GM19372 (cell line): ENCODE results near the gene ARID1B.

Experiments
- ATAC-seq: cut with Tn5 transposase; IDR thresholded peaks from one replicate; pipeline ENCODE4 v1.9.1; 2021; ENCODE audit warnings: mild to moderate bottlenecking, low read depth, moderate library complexity; ENCODE audit not compliant: unreplicated experiment

The ARID1B gene

GRCh38 chr6:157086632-157087031, 309.5 kb downstream of the ARID1B start:
- ATAC-seq, result no peak

GRCh38 chr6:157087974-157088373, 310.8 kb downstream of the ARID1B start:
- no peak for ATAC-seq

- ATAC-seq, result no peak
Observed at GRCh38 chr6:157088841-157089240, 311.7 kb downstream of the ARID1B start.

- ATAC-seq, result no peak
Observed at GRCh38 chr6:157089258-157089657, 312.1 kb downstream of the ARID1B start.

- ATAC-seq, result no peak
Observed at GRCh38 chr6:157089851-157090250, 312.7 kb downstream of the ARID1B start.

- ATAC-seq, result no peak
Observed at GRCh38 chr6:157090736-157091135, 313.6 kb downstream of the ARID1B start.

GRCh38 chr6:157091243-157091642, 314.1 kb downstream of the ARID1B start:
- no peak for ATAC-seq

- ATAC-seq, result no peak
Observed at GRCh38 chr6:157091856-157092460, 314.8 kb downstream of the ARID1B start.

GRCh38 chr6:157092736-157093135, 315.6 kb downstream of the ARID1B start:
- ATAC-seq, result no peak

- no peak for ATAC-seq
Observed at GRCh38 chr6:157093536-157093935, 316.4 kb downstream of the ARID1B start.

GRCh38 chr6:157094038-157094437, 316.9 kb downstream of the ARID1B start:
- ATAC-seq, result peak; percentile 69

DNA sequence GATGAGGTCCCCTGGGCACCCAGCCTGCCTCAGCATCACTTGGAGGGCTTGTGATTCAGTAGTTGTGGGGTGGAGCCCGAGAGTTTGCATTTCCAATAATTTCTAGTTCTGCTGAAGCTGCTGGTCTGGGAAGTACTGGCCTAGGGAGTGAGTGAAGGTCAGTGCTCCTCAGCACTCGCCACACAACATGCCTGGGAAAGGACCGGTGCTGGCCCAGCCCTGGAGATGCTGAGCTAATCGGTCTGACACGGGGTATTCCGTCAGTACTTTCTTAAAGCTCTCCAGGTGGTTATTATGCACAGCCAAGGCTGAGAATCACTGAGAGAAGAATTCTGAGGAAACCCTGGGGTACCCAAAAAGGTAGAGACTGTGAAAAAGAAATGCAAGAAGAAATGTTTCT, 317.9 kb downstream of the ARID1B start:
- ATAC-seq, result no peak

- ATAC-seq, result no peak
Observed at GRCh38 chr6:157095569-157095968, 318.4 kb downstream of the ARID1B start.

- no peak for ATAC-seq
Observed at GRCh38 chr6:157096105-157096504, 318.9 kb downstream of the ARID1B start.

- ATAC-seq, result no peak
Observed at GRCh38 chr6:157096522-157096921, 319.3 kb downstream of the ARID1B start.

GRCh38 chr6:157097255-157097955, 320.2 kb downstream of the ARID1B start:
- no peak for ATAC-seq

DNA sequence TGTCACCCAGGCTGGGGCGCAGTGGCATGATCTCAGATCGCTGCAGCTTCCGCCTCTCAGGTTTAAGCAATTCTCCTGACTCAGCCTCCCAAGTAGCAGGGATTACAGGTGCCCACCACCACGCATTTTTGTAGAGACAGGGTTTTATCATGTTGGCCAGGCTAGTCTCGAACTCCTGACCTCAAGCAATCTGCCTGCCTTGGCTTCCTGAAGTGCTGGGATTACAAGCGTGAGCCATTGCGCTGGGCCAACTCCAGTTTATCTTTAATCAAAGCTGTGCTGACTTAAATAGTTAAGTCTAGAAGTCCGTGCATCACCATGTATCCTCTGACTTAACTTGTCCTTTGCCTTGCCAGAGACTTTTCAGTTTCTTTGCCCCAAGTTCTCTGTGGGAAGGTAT, 321.8 kb downstream of the ARID1B start:
- ATAC-seq, result no peak

DNA sequence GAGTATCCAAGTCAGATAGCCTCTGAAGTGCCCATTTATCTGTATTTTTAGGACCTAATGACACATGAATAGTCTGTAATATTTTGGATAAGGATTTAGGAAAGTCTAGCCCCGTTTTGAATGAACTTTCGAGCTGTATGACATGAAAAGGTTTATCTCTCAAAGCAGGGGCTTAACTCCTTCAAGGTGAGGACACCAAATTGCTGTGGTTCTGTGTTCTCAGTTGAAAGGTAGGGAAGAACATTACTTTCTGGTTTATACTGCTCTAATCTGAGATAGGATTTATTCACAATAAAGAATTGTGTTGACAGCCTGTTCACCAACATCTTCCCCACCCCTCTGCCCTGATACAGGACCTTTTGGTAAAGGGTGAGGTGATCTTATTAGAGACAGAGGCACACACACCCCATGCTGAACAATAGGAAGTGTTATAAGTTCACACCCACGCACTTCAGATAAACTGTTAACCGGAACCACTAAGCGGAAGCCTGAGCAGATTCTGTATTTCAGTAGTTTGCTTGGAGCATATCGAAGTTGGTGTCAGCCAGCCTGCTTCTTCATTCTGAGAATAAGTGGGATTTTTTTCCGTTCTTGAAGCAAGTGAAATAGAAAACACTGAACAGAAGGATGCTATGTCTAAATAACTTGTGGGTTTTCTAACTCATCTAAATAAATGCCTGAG, 322.9 kb downstream of the ARID1B start:
- peak; percentile 98 for ATAC-seq

DNA sequence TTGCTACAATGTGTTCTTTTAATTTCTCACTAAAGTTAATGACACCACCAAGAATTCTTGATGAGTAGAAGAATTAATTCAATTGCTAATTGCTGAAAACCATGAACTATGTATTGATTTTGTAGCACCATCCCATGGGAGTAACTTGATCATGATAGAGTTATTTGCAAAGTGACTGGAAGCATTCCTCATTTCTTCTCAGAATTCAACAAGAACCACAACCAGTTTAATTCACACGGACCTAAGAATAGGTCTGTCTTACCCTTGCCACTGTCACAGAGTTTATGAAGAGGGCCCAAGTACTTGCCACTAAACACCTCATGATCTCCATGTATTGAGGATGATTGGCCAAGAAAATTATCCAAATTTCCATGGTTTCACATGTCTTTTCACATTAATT, 324.0 kb downstream of the ARID1B start:
- no peak for ATAC-seq

DNA sequence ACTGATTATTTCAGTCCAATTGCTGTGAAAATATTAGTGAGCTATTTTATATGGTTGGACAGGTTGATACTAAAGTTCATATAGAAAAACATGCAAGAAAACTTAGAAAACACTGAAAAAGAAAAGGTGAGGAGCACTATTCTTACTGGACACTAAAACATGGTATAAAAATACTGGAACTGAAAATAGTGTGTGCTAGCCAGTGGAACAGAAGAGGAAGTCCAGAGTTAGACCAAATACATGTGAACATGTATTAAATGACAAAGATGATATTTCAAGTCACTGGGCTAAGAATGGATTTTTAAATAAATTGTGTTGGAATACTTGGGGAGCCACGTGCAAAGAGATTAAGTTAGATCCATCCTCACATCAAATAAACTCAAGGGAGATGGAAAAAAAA, 327.6 kb downstream of the ARID1B start:
- no peak for ATAC-seq

DNA sequence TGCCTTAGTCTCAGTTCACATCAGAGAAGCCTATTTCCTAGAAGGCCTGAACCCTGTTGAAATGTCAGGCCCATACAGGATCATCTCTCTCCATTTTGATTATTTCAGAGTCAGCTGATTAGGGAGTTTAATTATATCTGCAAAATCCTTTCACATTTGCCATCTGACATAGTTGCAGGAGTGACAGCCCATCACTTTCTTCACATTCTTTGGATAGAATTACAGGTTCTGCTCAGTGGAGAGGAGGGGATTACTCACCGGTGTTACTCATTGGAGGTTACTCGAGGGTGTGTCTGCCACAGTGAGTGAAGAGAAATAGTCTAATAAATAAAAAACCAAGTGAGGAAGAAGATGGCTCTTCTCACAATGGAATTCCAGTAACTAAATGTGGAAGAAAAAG, 329.3 kb downstream of the ARID1B start:
- ATAC-seq, result no peak

DNA sequence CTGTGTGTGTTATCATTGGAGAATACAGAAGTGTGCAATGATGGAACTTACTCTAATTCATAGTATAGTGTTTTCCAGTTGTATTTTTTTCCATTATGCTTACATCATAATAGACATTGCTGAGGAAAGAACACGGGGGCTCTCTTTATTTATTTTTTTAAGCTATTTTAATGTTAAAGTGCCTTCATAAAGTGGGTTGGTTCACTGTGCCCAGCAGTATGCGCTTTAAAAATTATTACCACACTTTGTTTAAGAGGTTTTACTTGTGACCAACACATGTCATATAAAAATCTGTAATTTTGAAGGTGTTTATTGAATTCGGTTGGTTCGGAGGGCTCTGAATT, 330.4 kb downstream of the ARID1B start:
- ATAC-seq, result no peak
